Esophagus muscularis mucosa (tissue), 2 donors: ENCODE measurements around the gene PPARG.

ENCODE experiments used
- POLR2A ChIP-seq: fragments of 450-650 bp; IDR thresholded peaks from one replicate; pipeline ENCODE4 v1.6.1; 2017; ENCODE audit warnings: antibody characterized with exemption, moderate library complexity, mild to moderate bottlenecking, low read depth
- POLR2AphosphoS5 ChIP-seq, 2 donors: sonication (generic); formaldehyde crosslinking; IDR thresholded peaks; one replicate each; pipeline ENCODE4 v1.6.1; 2017; ENCODE audit warnings: antibody characterized with exemption in 2 of 2

DNA sequence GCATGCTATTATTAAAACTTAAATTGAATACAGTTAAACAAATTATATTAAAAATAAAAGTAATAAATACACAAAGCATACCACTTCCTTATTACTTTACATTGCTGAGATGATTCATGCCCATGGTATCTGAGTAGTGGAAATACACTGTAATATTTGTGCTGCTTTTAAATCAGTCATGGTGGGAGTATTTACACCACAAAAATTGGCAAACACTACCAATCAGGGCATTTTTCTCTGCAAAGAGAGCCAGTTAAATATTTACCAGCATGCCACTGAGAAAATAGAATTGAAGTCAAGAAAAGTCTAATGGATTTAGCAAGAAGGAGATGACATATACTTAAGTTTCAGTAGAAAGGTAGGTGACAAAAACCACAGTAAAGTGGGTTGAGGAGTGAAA, 19.6 kb downstream of the PPARG start:
- no peak for TF ChIP-seq POLR2AphosphoS5 (IDR thresholded peaks at IDR 0.05)
- TF ChIP-seq POLR2A = no peak
